Loucy (cell line): ENCODE results near the gene ZNF236.

Source experiments
- CTCF ChIP-seq: fragments of 200-600 bp; sonication (generic); conservative IDR thresholded peaks from 2 replicates; pipeline ENCODE4 v1.5.1; 2014; ENCODE audit warnings: mild to moderate bottlenecking, antibody characterized with exemption, low read length
- EZH2phosphoT487 ChIP-seq: fragments of 200-600 bp; IDR thresholded peaks from 2 replicates; pipeline ENCODE4 v1.6.1; 2018; ENCODE audit warnings: antibody characterized with exemption, mild to moderate bottlenecking, moderate library complexity, borderline replicate concordance

- TF ChIP-seq CTCF, result no peak
- TF ChIP-seq EZH2phosphoT487, result no peak
Measured at GRCh38 chr18:76997951-76998808, 175.8 kb downstream of the ZNF236 start.
